Upper lobe of left lung (tissue), 6 donors: ENCODE measurements around the gene CDC14A. TPM values are rescaled to one million over a fixed set of nuclear protein-coding genes. Genes with fewer than 3 reads are reported as not detected.

ENCODE experiments used
- ATAC-seq, 2 donors: fragments of 200-7000 bp; cut with Tn5 transposase; one replicate each; pipeline ENCODE4 v1.9.1; 2022; ENCODE audit warnings: mild to moderate bottlenecking in 2 of 2, moderate library complexity in 2 of 2; ENCODE audit not compliant: low FRiP score in 2 of 2
- DNase-seq, 2 donors: peaks; one replicate each; pipeline ENCODE4 v3.0.0-alpha.2; 2019 to 2020
- H3K27ac ChIP-seq, 4 donors: fragments of 200-600 bp; sonication (generic); one replicate each; pipeline ENCODE4 v1.5.1; 2016 to 2019
- H3K27me3 ChIP-seq, 4 donors: fragments of 200-600 bp; sonication (generic); one replicate each; pipeline ENCODE4 v1.5.1; 2017 to 2019
- H3K36me3 ChIP-seq, 4 donors: fragments of 200-600 bp; sonication (generic); one replicate each; pipeline ENCODE4 v1.5.1; 2016 to 2019
- H3K4me1 ChIP-seq, 4 donors: fragments of 200-600 bp; sonication (generic); one replicate each; pipeline ENCODE4 v1.5.1; 2018 to 2019
- H3K4me3 ChIP-seq, 4 donors: fragments of 200-600 bp; sonication (generic); one replicate each; pipeline ENCODE4 v1.5.1; 2017 to 2019; ENCODE audit warnings: mild to moderate bottlenecking in 2 of 4, moderate library complexity in 1 of 4
- H3K9me3 ChIP-seq, 4 donors: fragments of 200-600 bp; sonication (generic); one replicate each; pipeline ENCODE4 v1.5.1; 2018 to 2019
- EP300 ChIP-seq, 4 donors: sonication (generic); formaldehyde crosslinking; IDR thresholded peaks; one replicate each; pipeline ENCODE4 v1.5.1; 2017; ENCODE audit warnings: antibody characterized with exemption in 4 of 4, control low read depth in 2 of 4
- POLR2A ChIP-seq, 4 donors: fragments of 450-650 bp; IDR thresholded peaks; one replicate each; pipeline ENCODE4 v1.5.1; 2016 to 2017; ENCODE audit warnings: antibody characterized with exemption in 4 of 4, mild to moderate bottlenecking in 2 of 4
- POLR2AphosphoS5 ChIP-seq, 2 donors: sonication (generic); formaldehyde crosslinking; IDR thresholded peaks; one replicate each; pipeline ENCODE4 v1.5.1; 2017; ENCODE audit warnings: antibody characterized with exemption in 2 of 2
- WGBS, 2 donors: methylation state at CpG; one replicate each; pipeline ENCODE4 v1.1.5; 2017 to 2018; 5-methylcytosine and 5-hydroxymethylcytosine counted together
- total RNA-seq, 6 donors: library from RNA; depleted of rRNA in 4 of 6; stranded (reverse); fragments of >200 nt in 4 of 6; gene quantifications; one replicate each; pipeline versions ENCODE4 v1.1.0 to v1.2.1, GENCODE V29; 2016 to 2021
- TF ChIP-seq, protein P1 (sequence below), 6 experiments: fragments of 450-650 bp in 4 of 6; fragments of 200-600 bp in 2 of 6; sonication (generic) in 2 of 6; IDR thresholded peaks; one replicate each; pipeline ENCODE4 v1.5.1; 2016 to 2019; ENCODE audit warnings: antibody characterized with exemption in 6 of 6
- donor health status: DM: no; HTN: no; CAD: no; lungs with moderate emphysema.
- donor health status: DM: no; HTN: yes; CAD: no; lungs with severe emphysema.

CDC14A gene
- total RNA-seq, 6 donors from 2014 or later, result 9.6 to 56.6 (median 22.1) TPM

DNA sequence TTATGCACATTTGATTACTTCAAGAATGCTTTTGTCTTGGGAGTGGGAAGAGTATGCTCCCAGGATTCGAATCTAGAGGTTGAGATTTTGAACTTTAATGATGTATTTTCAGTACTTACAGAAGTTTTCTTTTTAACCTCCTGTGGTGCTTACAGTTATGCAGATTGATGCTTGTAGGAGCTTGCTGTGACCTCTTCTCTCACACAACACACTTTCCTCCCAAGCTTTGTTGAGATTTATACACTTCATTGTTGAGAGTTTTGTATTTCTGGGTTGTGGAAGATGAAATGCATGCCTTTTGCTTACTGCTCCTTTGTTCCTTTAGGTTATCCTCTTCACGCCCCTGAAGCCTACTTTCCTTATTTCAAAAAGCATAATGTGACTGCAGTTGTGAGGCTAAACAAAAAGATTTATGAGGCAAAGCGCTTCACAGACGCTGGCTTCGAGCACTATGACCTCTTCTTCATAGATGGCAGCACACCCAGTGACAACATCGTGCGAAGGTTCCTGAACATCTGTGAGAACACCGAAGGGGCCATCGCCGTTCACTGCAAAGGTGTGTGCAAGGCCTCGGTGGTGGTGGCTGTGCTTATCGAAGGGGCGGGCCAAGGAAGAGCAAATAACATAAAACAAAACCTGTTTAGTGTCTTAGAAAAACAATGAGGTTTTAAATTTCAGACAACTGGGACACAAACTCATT, 110.2 kb downstream of the CDC14A start:
- Histone ChIP-seq H3K4me1 (peaks cover 3 to 12% (median 8%) of the 10 kb centered on the region in 4 donors), H3K9me3 (no peaks in the 10 kb centered on the region), H3K36me3 (peaks cover 0 to 18% (median 0%) of the 10 kb centered on the region in 4 donors), H3K27ac (no peak overlapping the region), H3K4me3 (no peak overlapping the region), H3K27me3 (no peaks in the 10 kb centered on the region)
- WGBS, 2 donors, result 87 to 89% methylated on average over 13 of the region's 13 CpGs
- DNase-seq (no peak), ATAC-seq (no peak)
- TF ChIP-seq, protein P1, sequence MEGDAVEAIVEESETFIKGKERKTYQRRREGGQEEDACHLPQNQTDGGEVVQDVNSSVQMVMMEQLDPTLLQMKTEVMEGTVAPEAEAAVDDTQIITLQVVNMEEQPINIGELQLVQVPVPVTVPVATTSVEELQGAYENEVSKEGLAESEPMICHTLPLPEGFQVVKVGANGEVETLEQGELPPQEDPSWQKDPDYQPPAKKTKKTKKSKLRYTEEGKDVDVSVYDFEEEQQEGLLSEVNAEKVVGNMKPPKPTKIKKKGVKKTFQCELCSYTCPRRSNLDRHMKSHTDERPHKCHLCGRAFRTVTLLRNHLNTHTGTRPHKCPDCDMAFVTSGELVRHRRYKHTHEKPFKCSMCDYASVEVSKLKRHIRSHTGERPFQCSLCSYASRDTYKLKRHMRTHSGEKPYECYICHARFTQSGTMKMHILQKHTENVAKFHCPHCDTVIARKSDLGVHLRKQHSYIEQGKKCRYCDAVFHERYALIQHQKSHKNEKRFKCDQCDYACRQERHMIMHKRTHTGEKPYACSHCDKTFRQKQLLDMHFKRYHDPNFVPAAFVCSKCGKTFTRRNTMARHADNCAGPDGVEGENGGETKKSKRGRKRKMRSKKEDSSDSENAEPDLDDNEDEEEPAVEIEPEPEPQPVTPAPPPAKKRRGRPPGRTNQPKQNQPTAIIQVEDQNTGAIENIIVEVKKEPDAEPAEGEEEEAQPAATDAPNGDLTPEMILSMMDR (IDR thresholded peaks at IDR 0.05), result no peak

DNA sequence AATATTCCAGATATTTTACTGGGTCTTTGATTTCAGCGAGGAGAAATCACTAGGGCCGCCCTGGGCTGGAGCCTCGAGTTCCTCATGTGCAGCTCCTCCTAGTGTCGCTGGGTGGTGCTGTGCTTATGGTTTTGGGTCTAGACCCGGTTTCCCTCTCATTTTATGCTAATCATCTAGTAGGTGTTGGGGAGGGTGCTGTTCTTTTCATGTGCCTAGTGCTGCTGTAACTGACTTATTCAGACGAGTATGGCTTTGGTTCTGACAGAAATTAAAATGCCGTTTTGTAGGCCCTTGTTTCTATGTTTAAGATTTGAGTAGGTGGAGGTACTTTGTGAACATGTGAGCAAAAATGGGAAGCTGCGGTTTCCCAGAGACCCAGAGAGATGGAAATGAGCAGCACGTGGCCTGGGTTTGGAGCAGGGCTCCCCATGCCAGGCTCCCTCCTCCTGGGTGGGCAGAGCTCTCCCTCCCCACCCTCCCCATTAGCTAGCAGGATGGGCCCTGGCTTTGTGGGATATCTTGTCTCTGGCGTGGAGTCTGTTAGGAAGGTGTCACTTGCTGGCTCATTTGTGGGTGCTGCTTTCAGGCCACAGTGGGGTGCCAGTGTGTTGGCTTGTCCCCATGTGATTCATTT, 111.6 kb downstream of the CDC14A start:
- ATAC-seq (peak; percentile 74 to 81), DNase-seq (peak in 1 of 2 donors; percentile 73)

DNA sequence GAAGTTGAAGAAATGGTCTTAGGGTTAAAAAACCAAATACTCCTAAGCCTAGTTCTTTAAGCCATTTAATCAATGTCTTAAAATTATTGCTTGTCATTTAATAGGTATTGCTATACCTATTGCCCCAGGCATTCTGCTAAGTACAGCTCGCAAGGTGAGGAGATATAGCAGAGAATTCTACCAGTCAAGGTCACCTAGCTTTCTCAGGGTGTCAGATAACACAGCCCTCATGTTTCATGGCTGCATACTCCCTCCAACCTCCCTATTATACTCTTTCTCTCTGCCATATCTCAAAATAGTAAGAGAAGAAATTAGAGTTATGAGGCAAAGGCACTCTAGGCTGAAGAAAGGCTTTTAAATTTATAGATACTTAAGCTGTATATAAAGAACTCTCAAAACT, 117.3 kb downstream of the CDC14A start:
- TF ChIP-seq POLR2AphosphoS5 (IDR thresholded peaks at IDR 0.05) (no peak), EP300 (IDR thresholded peaks at IDR 0.05) (no peak), POLR2A (IDR thresholded peaks at IDR 0.05) (no peak)
- TF ChIP-seq, protein P1 (IDR thresholded peaks at IDR 0.05), result no peak
- DNase-seq, result no peak
- Histone ChIP-seq H3K9me3 (no peaks in the 10 kb centered on the region), H3K4me1 (no peaks in the 10 kb centered on the region), H3K36me3 (peaks cover 0 to 25% (median 0%) of the 10 kb centered on the region in 4 donors), H3K27ac (no peak overlapping the region), H3K27me3 (no peaks in the 10 kb centered on the region), H3K4me3 (no peak overlapping the region)
- WGBS, 2 donors, result 91 to 93% methylated on average over 1 of the region's 1 CpG
- ATAC-seq, result no peak

More for the DNA sequence above, 111.6 kb downstream of the CDC14A start:
- TF ChIP-seq, protein P1 (IDR thresholded peaks at IDR 0.05), result peak; percentile 45 to 60 (median 54)
- TF ChIP-seq EP300 (IDR thresholded peaks at IDR 0.05), result no peak
- Histone ChIP-seq H3K27me3 (no peaks in the 10 kb centered on the region), H3K36me3 (peaks cover 0 to 26% (median 0%) of the 10 kb centered on the region in 4 donors), H3K4me1 (peaks cover 3 to 9% (median 6%) of the 10 kb centered on the region in 4 donors), H3K27ac (no peak overlapping the region), H3K9me3 (no peaks in the 10 kb centered on the region), H3K4me3 (no peak overlapping the region)
- WGBS, 2 donors, result 35 to 45% methylated on average over 9 to 10 of the region's 10 CpGs

DNA sequence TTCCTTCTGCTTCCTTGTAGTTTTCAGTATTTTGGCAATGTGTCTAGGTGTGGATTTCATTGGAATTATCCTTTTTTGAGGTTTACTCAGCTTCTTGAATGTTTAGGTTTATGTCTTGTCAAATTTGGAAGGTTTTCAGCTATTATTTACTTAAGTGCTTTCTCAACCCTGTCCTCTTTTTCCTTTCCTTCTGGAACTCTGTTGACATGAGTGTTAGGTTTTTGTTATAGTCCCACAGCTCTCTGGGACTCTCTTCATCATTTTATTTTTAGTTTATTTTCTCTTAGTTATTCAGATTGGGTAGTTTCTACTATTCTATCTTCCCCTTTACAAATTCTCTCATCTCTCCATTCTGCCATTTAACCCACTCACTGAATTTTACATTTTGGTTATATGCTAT, 122.5 kb downstream of the CDC14A start:
- ATAC-seq, result no peak
- no peak for DNase-seq
- no peaks in the 10 kb centered on the region for H3K9me3 ChIP-seq
- no peak overlapping the region for H3K27ac ChIP-seq
- H3K27me3 ChIP-seq, result no peaks in the 10 kb centered on the region
- H3K36me3 ChIP-seq, result no peaks in the 10 kb centered on the region
- no peaks in the 10 kb centered on the region for H3K4me1 ChIP-seq
- TF ChIP-seq EP300 (IDR thresholded peaks at IDR 0.05) (no peak), POLR2A (IDR thresholded peaks at IDR 0.05) (no peak), POLR2AphosphoS5 (IDR thresholded peaks at IDR 0.05) (no peak)
- TF ChIP-seq, protein P1 (IDR thresholded peaks at IDR 0.05), result no peak
- H3K4me3 ChIP-seq, result no peak overlapping the region
